Natural killer cell (primary cell): ENCODE results near the gene RFNG. TPM values are rescaled to one million over a fixed set of nuclear protein-coding genes. Genes with fewer than 3 reads are reported as not detected.

Source experiments
- ATAC-seq, 3 donors: fragments of 150-1000 bp in 2 of 3; fragments of 200-7000 bp in 1 of 3; cut with Tn5 transposase; 1 replicate in 1 of 3; 2 replicates in 2 of 3; pipeline ENCODE4 v1.10.0; 2021; ENCODE audit warnings: mild to moderate bottlenecking in 2 of 3, moderate library complexity in 2 of 3
- DNase-seq, 2 donors: peaks; one replicate each; pipeline versions ENCODE4 v3.0.0 to v3.0.0-alpha.2; 2013 to 2021; ENCODE audit warnings: mixed read lengths in 1 of 2
- H3K27ac ChIP-seq: one replicate; pipeline ENCODE4 v1.5.1; 2013; ENCODE audit warnings: mild to moderate bottlenecking, low read length
- H3K27me3 ChIP-seq: one replicate; pipeline ENCODE4 v1.6.1; 2013; ENCODE audit warnings: low read length; ENCODE audit not compliant: control insufficient read depth, insufficient read depth
- H3K36me3 ChIP-seq: one replicate; pipeline ENCODE4 v1.6.1; 2013; ENCODE audit warnings: low read length; ENCODE audit not compliant: control insufficient read depth, insufficient read depth
- H3K4me1 ChIP-seq: one replicate; pipeline ENCODE4 v1.6.1; 2013; ENCODE audit warnings: low read length; ENCODE audit not compliant: control insufficient read depth, insufficient read depth
- H3K4me3 ChIP-seq: one replicate; pipeline ENCODE4 v1.5.1; 2013; ENCODE audit warnings: low read length
- H3K9me3 ChIP-seq: one replicate; pipeline ENCODE4 v1.6.1; 2013; ENCODE audit warnings: low read length; ENCODE audit not compliant: control insufficient read depth, insufficient read depth
- H3K27ac Mint-ChIP-seq, 2 donors: one replicate each; pipeline ENCODE4 v1.8.0; 2022; ENCODE audit warnings: mild to moderate bottlenecking in 2 of 2, mixed read lengths in 2 of 2, moderate library complexity in 1 of 2
- H3K27me3 Mint-ChIP-seq, 2 donors: one replicate each; pipeline ENCODE4 v1.8.0; 2022; ENCODE audit warnings: low read depth in 2 of 2, mixed read lengths in 2 of 2
- H3K36me3 Mint-ChIP-seq: one replicate; pipeline ENCODE4 v1.8.0; 2022; ENCODE audit warnings: mixed read lengths
- H3K4me1 Mint-ChIP-seq, 2 donors: one replicate each; pipeline ENCODE4 v1.8.0; 2022; ENCODE audit warnings: mixed read lengths in 2 of 2
- H3K4me3 Mint-ChIP-seq: one replicate; pipeline ENCODE4 v1.8.0; 2022; ENCODE audit warnings: mild to moderate bottlenecking, moderate library complexity, mixed read lengths
- H3K9me3 Mint-ChIP-seq, 2 donors: one replicate each; pipeline ENCODE4 v1.8.0; 2022; ENCODE audit warnings: mixed read lengths in 2 of 2
- CTCF ChIP-seq: fragments of 200-600 bp; IDR thresholded peaks from one replicate; pipeline ENCODE4 v1.8.0; 2022; ENCODE audit warnings: antibody characterized with exemption
- WGBS: methylation state at CpG from one replicate; pipeline ENCODE4 v1.1.7; 2013; ENCODE audit warnings: missing lambda C conversion rate; ENCODE audit not compliant: insufficient coverage; 5-methylcytosine and 5-hydroxymethylcytosine counted together
- intact Hi-C: fragments of 100-400 bp; cut with micrococcal nuclease; formaldehyde crosslinking; loops from one replicate; pipeline ENCODE4 v1.14.2; 2022
- total RNA-seq, 4 donors: library from RNA; stranded (reverse); fragments of 120-200 nt in 1 of 4; gene quantifications; one replicate each; pipeline versions ENCODE4 v1.2.3 to v1.2.4, GENCODE V29; 2013 to 2022

The RFNG gene
- total RNA-seq, 3 donors from 2014 or later (not counting 1 experiment from before 2014, with no cell fraction given), result 22.7 to 26.7 (median 23.2) TPM

DNA sequence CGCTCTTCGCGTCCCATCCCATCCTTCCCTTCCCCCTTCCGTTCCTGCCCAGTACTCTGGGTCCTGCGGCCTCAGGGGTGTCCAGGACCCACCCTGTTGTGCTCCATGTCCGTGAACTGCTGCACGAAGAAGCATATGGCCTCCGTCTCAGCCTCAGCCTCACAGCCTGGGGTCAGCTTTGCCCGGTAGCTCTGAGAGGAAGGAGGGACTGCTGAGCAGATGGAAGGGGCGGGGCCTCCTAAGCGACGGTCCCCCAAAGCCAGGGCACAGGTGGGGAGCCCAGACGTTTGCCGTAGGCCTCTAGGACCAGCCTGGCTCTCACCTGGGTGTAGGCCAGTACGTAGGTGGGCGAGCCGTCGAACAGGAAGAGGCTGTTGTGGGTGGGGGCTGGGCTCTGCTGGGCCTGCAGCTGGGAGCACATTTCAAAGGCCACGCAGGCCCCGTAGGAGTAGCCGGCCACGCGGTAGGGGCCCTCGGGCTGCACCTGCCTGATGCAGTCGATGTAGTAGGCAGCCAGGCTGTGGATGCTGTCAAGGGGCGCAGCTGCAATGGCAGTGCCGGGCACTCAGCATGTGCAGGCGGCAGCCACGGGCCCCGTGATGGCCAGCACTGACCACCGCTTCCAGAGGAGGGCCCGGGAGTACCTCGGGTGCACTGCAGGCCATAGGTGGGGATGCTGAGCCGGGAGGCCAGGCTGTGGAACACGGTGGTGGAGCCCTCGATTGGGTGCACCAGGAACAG lies 28.6 kb upstream of the RFNG start:
- Mint-ChIP-seq H3K27me3 (no peaks in the 10 kb centered on the region), H3K4me3 (no peak overlapping the region), H3K4me1 (no peaks in the 10 kb centered on the region), H3K27ac (no peak overlapping the region), H3K9me3 (no peaks in the 10 kb centered on the region), H3K36me3 (no peaks in the 10 kb centered on the region)
- intact Hi-C loops, result loop anchor here (1.0 kb wide), 1 partner anchor 11 kb away; no protein-coding TSS in a partner anchor
- H3K4me1 ChIP-seq, result no peaks in the 10 kb centered on the region
- H3K27me3 ChIP-seq, result no peaks in the 10 kb centered on the region
- 95% methylated on average over 36 of the region's 36 CpGs for WGBS
- H3K27ac ChIP-seq, result no peak overlapping the region
- H3K9me3 ChIP-seq, result no peaks in the 10 kb centered on the region
- no peak for DNase-seq
- H3K36me3 ChIP-seq, result peaks cover 38% of the 10 kb centered on the region
- ATAC-seq, result no peak
- no peak overlapping the region for H3K4me3 ChIP-seq
- no peak for TF ChIP-seq CTCF

DNA sequence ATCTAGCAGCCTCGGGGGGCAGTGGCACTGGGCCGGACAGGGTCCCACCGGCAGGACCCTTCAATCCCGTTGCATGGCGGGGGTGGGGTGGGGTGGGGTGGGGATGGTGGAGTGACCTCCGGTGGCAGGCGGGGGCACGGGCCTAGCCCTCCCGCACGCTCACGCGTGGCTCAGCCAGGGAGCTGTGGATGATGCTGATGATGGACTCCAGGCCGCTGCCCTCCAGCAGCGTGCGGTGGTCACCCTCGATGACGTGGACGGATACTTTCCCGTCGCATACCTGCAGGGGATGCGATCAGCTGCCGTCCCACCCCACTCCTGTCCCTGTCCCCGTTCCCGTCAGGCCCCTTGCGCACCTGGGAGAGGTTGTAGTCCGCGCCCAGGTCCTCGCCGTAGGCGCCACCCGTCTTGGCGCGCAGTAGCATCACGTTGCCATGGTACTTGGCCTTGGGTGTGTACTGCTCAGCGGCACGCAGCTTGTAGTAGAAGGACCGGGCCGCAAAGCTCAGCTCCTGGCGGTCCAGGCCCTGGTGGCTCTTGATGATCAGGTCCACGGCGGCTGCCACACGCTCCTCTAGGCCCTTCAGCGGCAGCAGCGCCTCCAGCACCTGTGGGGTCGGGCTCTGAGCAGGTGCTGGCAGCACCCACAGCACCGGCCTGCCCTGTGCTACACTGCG lies 27.5 kb upstream of the RFNG start:
- no peak overlapping the region for H3K4me3 Mint-ChIP-seq
- no peaks in the 10 kb centered on the region for H3K27me3 Mint-ChIP-seq
- no peak overlapping the region for H3K4me3 ChIP-seq
- H3K9me3 Mint-ChIP-seq, result no peaks in the 10 kb centered on the region
- H3K27me3 ChIP-seq, result no peaks in the 10 kb centered on the region
- no peaks in the 10 kb centered on the region for H3K9me3 ChIP-seq
- no peaks in the 10 kb centered on the region for H3K4me1 ChIP-seq
- no peak overlapping the region for H3K27ac Mint-ChIP-seq
- H3K36me3 ChIP-seq, result peaks cover 30% of the 10 kb centered on the region
- WGBS, result 95% methylated on average over 47 of the region's 47 CpGs
- intact Hi-C loops, result no loop called here
- H3K36me3 Mint-ChIP-seq, result no peaks in the 10 kb centered on the region
- ATAC-seq (no peak), DNase-seq (no peak)
- no peak overlapping the region for H3K27ac ChIP-seq
- no peak for TF ChIP-seq CTCF
- H3K4me1 Mint-ChIP-seq, result no peaks in the 10 kb centered on the region

DNA sequence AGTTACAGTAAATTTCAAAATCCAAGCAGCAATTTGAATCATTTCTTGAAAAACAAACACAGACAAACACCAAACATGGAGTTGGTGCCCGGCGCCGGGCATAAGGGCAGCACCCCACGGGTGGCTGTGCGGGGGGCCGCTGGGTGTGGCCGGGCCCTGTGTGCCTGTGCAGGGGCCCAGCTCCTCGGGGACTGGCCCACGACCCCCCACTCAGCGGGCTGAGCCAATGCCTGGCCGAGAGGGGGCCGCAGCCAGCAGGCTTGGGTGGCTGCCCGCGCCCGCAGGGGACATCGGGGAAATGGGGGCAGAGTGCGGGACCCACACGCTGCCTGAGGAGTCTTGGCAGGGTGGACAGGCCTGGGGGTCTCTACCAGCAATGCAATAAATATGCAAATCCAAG lies 26.8 kb upstream of the RFNG start:
- Mint-ChIP-seq H3K9me3 (no peaks in the 10 kb centered on the region), H3K4me1 (no peaks in the 10 kb centered on the region), H3K27ac (no peak overlapping the region), H3K36me3 (no peaks in the 10 kb centered on the region), H3K27me3 (no peaks in the 10 kb centered on the region), H3K4me3 (no peak overlapping the region)
- Histone ChIP-seq H3K36me3 (peaks cover 25% of the 10 kb centered on the region), H3K4me1 (no peaks in the 10 kb centered on the region), H3K4me3 (no peak overlapping the region), H3K27me3 (no peaks in the 10 kb centered on the region), H3K9me3 (no peaks in the 10 kb centered on the region), H3K27ac (no peak overlapping the region)
- TF ChIP-seq CTCF, result no peak
- WGBS, result 95% methylated on average over 18 of the region's 18 CpGs
- no peak for ATAC-seq
- DNase-seq, result no peak
- intact Hi-C loops, result no loop called here
